SKM-1 treated with dmso at 0.1 percent for 144 hours (cell line): Measurements from ENCODE around the gene TUBB.
"Not testable (repeated sequence)": the region's sequence is repeated elsewhere in the genome, so short reads cannot be mapped to it uniquely, and the experiment has no call there.

Experiments used
- DNase-seq: peaks from one replicate; lab custom pipeline; 2025; ENCODE audit not compliant: unreplicated experiment; lab: John Stamatoyannopoulos, UW

TUBB gene

GRCh38 chr6:30759575-30760239 is 39.6 kb downstream of the TUBB start:
- no peak for DNase-seq

DNA sequence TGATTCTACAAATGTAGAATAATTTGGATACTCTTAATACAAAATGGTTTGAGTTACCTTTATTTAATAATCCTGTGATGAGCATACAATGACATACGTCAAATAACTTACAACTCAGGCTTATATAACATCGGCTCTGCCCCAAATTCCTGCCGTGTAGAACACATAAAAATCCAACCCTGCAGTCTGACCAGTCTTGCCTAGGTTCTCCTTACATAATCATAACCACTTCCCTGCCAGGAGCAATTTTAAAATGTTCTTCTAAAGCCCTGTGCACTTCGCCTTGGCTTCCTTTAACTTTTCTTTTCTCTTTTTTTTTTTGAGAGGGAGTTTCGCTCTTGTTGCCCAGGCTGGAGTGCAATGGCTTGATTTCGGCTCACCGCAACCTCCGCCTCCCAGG is 40.4 kb downstream of the TUBB start:
- no peak for DNase-seq

- DNase-seq = no peak
Measured at GRCh38 chr6:30761791-30762429, 41.8 kb downstream of the TUBB start.

DNA sequence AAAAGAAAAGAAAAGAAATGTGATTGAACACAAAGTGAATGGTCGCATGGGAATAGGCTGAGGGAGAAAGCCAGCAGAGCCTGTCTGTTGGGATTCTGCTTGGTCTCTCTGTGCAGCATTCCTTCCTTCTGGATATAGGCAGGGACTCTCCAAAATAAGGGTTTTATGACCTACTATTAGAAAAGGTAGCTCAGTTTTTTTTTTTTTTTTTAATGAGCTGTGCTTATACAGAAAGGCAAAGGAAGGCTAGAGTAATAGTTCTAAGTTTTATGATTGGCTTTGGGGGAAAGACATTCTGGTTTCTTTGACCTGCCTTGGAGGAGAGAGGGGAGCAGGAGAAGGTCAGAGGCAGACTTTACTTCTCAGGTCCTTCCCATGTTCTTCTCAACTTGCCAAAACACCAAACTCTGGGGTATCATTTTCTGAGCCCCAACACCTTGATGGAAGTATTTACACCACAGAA is 43.0 kb downstream of the TUBB start:
- DNase-seq = no peak

- no peak for DNase-seq
Measured at GRCh38 chr6:30763618-30764489, 43.7 kb downstream of the TUBB start.

- DNase-seq = not testable (repeated sequence)
Measured at GRCh38 chr6:30764490-30765043, 44.4 kb downstream of the TUBB start.

GRCh38 chr6:30765495-30765894 is 45.3 kb downstream of the TUBB start:
- not testable (repeated sequence) for DNase-seq

DNA sequence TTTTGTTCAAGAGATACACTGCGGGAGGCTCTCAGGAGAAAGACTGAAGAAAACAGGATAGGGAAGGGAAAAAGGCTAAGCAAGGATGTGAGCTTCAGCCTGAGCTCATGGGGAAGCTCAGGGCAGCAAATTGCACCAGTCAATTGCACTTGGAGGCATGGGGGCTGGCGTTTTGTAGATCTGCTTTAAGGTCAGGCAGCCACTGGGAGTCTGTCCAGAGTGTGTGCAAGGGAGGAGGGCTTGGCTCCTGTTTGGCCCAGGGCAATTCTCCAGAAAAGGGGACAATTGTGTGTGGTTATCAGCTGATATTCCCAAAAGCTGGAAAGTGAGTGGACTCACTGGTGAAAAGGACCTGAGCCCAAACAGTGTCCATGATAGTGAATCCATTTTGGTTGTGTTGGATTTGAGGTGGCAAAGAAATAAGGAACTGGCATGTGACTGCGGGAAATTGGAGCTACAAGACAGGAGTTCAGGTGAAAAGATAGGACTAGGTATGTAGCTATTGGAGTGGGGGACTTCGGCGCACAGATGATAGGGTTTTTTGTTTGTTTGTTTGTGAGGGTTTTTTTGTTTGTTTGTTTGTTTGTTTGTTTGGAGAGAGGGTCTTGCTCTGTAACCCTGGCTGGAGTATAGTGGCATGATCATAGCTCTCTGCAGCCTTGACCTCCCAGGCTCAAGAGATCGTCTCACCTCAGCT is 46.5 kb downstream of the TUBB start:
- DNase-seq = no peak

- DNase-seq = no peak
Measured at GRCh38 chr6:30767158-30767943, 47.2 kb downstream of the TUBB start.

GRCh38 chr6:30767944-30768301 is 47.8 kb downstream of the TUBB start:
- DNase-seq = no peak

GRCh38 chr6:30768634-30769087 is 48.5 kb downstream of the TUBB start:
- no peak for DNase-seq

DNA sequence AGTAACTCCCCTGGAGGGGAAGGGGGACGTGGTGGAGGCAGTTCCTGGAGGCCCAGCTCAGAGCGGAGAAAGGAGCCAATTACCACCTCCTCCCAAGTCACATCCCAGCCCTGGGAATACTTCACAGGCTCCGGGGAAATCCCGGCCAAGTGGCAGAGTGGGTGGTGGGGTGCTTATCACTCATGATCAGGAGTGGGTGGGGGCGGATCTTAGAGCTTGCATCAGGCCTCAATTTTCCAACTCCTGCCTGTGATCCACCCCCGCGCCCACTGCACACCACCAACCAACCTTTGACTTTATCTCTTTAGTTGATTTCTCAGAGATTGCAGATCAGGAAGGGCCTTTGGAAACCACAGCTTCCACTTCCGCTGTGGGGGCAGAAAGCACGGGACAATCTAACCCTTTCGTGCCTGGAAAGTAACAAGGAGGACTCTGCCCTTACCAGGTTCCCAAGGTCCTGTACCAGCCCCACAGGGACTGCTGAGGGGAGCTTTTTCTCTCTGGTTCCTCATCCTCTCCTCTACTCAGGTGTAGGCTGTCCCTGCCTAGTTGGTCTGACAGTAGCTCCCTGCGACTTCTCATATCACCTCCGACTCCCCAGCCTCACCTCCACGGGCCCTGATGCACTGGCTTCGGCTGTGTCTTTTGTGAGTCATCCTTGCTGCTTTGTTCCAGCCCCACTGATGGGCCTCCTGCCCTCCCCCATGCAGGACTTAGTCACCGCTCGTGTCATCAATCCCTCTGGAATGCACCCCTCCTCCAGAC is 49.1 kb downstream of the TUBB start:
- no peak for DNase-seq

- no peak for DNase-seq
Measured at GRCh38 chr6:30769853-30770524, 49.8 kb downstream of the TUBB start.

DNA sequence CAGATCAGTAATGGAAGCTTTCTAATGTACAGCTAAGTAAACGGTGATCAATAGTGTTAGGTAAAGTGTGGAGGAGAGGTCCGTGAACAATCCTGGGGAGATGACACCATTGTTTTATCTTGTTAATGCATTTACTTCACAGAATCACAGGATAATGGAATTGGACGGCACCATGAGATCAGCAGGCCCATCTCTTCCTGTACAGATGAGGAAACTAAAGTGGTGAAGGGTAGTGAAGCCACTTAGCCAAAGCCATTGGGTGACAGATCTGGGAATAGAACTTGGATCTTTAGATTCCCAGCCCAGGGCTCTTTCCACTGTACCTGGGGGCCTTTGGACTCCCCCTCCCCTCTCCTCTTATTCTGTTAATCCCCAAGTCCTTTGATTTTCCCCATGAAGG is 50.4 kb downstream of the TUBB start:
- DNase-seq = no peak

- no peak for DNase-seq
Measured at GRCh38 chr6:30774701-30775100, 54.5 kb downstream of the TUBB start.
